ENCODE data around the gene CDK15. TPM values are rescaled to one million over a fixed set of nuclear protein-coding genes. Genes with fewer than 3 reads are reported as not detected.

Gene CDK15
- total RNA-seq, 1 donor from 2014 or later: 0.70 TPM

- H3K36me3 Mint-ChIP-seq (ENCODE audit: unreplicated experiment): no peaks in the 10 kb centered on the region
- TF ChIP-seq CTCF (IDR thresholded peaks at IDR 0.05): no peak
- DNase-seq (ENCODE audit: extremely low spot score, unreplicated experiment): no peak
- peak overlapping the region; percentile 97 for H3K27ac Mint-ChIP-seq (ENCODE audit: unreplicated experiment)
- H3K9me3 Mint-ChIP-seq (ENCODE audit: unreplicated experiment): no peaks in the 10 kb centered on the region
- peaks cover 39% of the 10 kb centered on the region for H3K4me1 Mint-ChIP-seq (ENCODE audit: unreplicated experiment)
- peaks cover 4% of the 10 kb centered on the region for H3K27me3 Mint-ChIP-seq (ENCODE audit: unreplicated experiment)
- peak overlapping the region; percentile 88 for H3K4me3 Mint-ChIP-seq (ENCODE audit: unreplicated experiment)
Measured at GRCh38 chr2:201781557-201782051, 24.7 kb upstream of the CDK15 start.

GRCh38 chr2:201784563-201784962, 21.8 kb upstream of the CDK15 start:
- Mint-ChIP-seq H3K4me1 (ENCODE audit: unreplicated experiment) (peaks cover 10% of the 10 kb centered on the region), H3K36me3 (ENCODE audit: unreplicated experiment) (no peaks in the 10 kb centered on the region), H3K27ac (ENCODE audit: unreplicated experiment) (no peak overlapping the region), H3K27me3 (ENCODE audit: unreplicated experiment) (peaks cover 4% of the 10 kb centered on the region), H3K9me3 (ENCODE audit: unreplicated experiment) (no peaks in the 10 kb centered on the region), H3K4me3 (ENCODE audit: unreplicated experiment) (no peak overlapping the region)
- TF ChIP-seq CTCF (IDR thresholded peaks at IDR 0.05): no peak
- DNase-seq (ENCODE audit: extremely low spot score, unreplicated experiment): no peak

GRCh38 chr2:201785135-201785534, 21.2 kb upstream of the CDK15 start:
- TF ChIP-seq CTCF (IDR thresholded peaks at IDR 0.05): no peak
- H3K36me3 Mint-ChIP-seq (ENCODE audit: unreplicated experiment): no peaks in the 10 kb centered on the region
- peaks cover 4% of the 10 kb centered on the region for H3K27me3 Mint-ChIP-seq (ENCODE audit: unreplicated experiment)
- no peak for DNase-seq (ENCODE audit: extremely low spot score, unreplicated experiment)
- H3K4me1 Mint-ChIP-seq (ENCODE audit: unreplicated experiment): peaks cover 4% of the 10 kb centered on the region
- no peak overlapping the region for H3K4me3 Mint-ChIP-seq (ENCODE audit: unreplicated experiment)
- no peak overlapping the region for H3K27ac Mint-ChIP-seq (ENCODE audit: unreplicated experiment)
- H3K9me3 Mint-ChIP-seq (ENCODE audit: unreplicated experiment): no peaks in the 10 kb centered on the region

GRCh38 chr2:201786471-201786870, 19.9 kb upstream of the CDK15 start:
- Mint-ChIP-seq H3K27me3 (ENCODE audit: unreplicated experiment) (peaks cover 4% of the 10 kb centered on the region), H3K4me1 (ENCODE audit: unreplicated experiment) (peaks cover 4% of the 10 kb centered on the region), H3K4me3 (ENCODE audit: unreplicated experiment) (no peak overlapping the region), H3K27ac (ENCODE audit: unreplicated experiment) (no peak overlapping the region), H3K36me3 (ENCODE audit: unreplicated experiment) (no peaks in the 10 kb centered on the region), H3K9me3 (ENCODE audit: unreplicated experiment) (no peaks in the 10 kb centered on the region)
- no peak for DNase-seq (ENCODE audit: extremely low spot score, unreplicated experiment)
- TF ChIP-seq CTCF (IDR thresholded peaks at IDR 0.05): no peak

GRCh38 chr2:201788371-201788770, 18.0 kb upstream of the CDK15 start:
- no peak for TF ChIP-seq CTCF (IDR thresholded peaks at IDR 0.05)
- Mint-ChIP-seq H3K27me3 (ENCODE audit: unreplicated experiment) (peaks cover 4% of the 10 kb centered on the region), H3K4me1 (ENCODE audit: unreplicated experiment) (no peaks in the 10 kb centered on the region), H3K27ac (ENCODE audit: unreplicated experiment) (no peak overlapping the region), H3K4me3 (ENCODE audit: unreplicated experiment) (no peak overlapping the region), H3K36me3 (ENCODE audit: unreplicated experiment) (no peaks in the 10 kb centered on the region), H3K9me3 (ENCODE audit: unreplicated experiment) (no peaks in the 10 kb centered on the region)
- no peak for DNase-seq (ENCODE audit: extremely low spot score, unreplicated experiment)
